HepG2 (cell line): ENCODE results near the gene SLC1A6.

ENCODE experiments used
- BCL3 ChIP-seq: sonication (generic); formaldehyde crosslinking; IDR thresholded peaks from 2 replicates; pipeline ENCODE4 v1.5.1; 2020; ENCODE audit warnings: mild to moderate bottlenecking, missing genetic modification reagents, moderate library complexity
- BHLHE40 ChIP-seq: IDR thresholded peaks from 2 replicates; pipeline ENCODE4 v1.6.1; 2011; ENCODE audit warnings: low read length, improper control_type of control experiment
- CTCF ChIP-seq: sonication (generic); formaldehyde crosslinking; IDR thresholded peaks from 2 replicates; pipeline ENCODE4 v1.5.0; 2020; ENCODE audit warnings: mild to moderate bottlenecking, missing genetic modification reagents, moderate library complexity
- KAT7 ChIP-seq: IDR thresholded peaks from 2 replicates; pipeline ENCODE4 v1.6.1; 2018; ENCODE audit warnings: borderline replicate concordance, missing compliant biosample characterization
- ZFYVE20 ChIP-seq: sonication (generic); formaldehyde crosslinking; IDR thresholded peaks from 2 replicates; pipeline ENCODE4 v1.8.0; 2023; ENCODE audit warnings: low read depth, mild to moderate bottlenecking, moderate library complexity, missing genetic modification reagents, borderline replicate concordance
- ZNF614 ChIP-seq: IDR thresholded peaks from 2 replicates; pipeline ENCODE4 v1.6.1; 2018; ENCODE audit warnings: missing biosample characterization, missing genetic modification reagents, inconsistent platforms, borderline replicate concordance
- ZNF615 ChIP-seq: sonication (generic); formaldehyde crosslinking; IDR thresholded peaks from 2 replicates; pipeline ENCODE4 v1.5.0; 2020; ENCODE audit warnings: mild to moderate bottlenecking, missing genetic modification reagents, borderline replicate concordance
- TF ChIP-seq, protein P1 (sequence below): sonication (generic); formaldehyde crosslinking; IDR thresholded peaks from 2 replicates; pipeline ENCODE4 v1.4.0; 2020; ENCODE audit warnings: missing genetic modification reagents
- TF ChIP-seq, protein P2 (sequence below): IDR thresholded peaks from 2 replicates; pipeline ENCODE4 v1.4.0; 2020; ENCODE audit warnings: mild to moderate bottlenecking, missing genetic modification reagents

DNA sequence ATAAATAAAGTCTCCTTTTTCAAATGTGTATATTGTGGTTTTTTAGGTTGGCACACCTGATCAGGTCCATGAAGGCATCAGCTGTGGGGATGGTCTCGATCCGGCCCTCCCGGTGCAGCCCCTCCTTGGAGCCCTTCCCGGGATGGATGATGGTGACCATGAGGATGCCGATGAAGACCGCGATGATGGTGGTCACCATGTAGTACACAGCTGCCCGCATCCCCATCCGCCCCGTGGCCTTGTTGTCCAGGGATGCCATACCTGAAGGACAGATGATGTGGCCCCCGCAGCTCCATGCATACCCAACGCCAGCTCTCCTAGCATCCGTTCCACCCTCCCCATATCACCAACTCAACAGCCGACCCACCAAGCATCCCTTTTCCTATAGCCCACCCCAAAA is 11.4 kb downstream of the SLC1A6 start:
- TF ChIP-seq, protein P1, sequence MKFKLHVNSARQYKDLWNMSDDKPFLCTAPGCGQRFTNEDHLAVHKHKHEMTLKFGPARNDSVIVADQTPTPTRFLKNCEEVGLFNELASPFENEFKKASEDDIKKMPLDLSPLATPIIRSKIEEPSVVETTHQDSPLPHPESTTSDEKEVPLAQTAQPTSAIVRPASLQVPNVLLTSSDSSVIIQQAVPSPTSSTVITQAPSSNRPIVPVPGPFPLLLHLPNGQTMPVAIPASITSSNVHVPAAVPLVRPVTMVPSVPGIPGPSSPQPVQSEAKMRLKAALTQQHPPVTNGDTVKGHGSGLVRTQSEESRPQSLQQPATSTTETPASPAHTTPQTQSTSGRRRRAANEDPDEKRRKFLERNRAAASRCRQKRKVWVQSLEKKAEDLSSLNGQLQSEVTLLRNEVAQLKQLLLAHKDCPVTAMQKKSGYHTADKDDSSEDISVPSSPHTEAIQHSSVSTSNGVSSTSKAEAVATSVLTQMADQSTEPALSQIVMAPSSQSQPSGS (CRISPR knock-in tag), result no peak
- TF ChIP-seq CTCF (no peak), BCL3 (CRISPR knock-in tag) (no peak), ZFYVE20 (CRISPR knock-in tag) (no peak), ZNF615 (CRISPR knock-in tag) (no peak), BHLHE40 (no peak), KAT7 (CRISPR knock-in tag) (no peak), ZNF614 (no peak)
- TF ChIP-seq, protein P2, sequence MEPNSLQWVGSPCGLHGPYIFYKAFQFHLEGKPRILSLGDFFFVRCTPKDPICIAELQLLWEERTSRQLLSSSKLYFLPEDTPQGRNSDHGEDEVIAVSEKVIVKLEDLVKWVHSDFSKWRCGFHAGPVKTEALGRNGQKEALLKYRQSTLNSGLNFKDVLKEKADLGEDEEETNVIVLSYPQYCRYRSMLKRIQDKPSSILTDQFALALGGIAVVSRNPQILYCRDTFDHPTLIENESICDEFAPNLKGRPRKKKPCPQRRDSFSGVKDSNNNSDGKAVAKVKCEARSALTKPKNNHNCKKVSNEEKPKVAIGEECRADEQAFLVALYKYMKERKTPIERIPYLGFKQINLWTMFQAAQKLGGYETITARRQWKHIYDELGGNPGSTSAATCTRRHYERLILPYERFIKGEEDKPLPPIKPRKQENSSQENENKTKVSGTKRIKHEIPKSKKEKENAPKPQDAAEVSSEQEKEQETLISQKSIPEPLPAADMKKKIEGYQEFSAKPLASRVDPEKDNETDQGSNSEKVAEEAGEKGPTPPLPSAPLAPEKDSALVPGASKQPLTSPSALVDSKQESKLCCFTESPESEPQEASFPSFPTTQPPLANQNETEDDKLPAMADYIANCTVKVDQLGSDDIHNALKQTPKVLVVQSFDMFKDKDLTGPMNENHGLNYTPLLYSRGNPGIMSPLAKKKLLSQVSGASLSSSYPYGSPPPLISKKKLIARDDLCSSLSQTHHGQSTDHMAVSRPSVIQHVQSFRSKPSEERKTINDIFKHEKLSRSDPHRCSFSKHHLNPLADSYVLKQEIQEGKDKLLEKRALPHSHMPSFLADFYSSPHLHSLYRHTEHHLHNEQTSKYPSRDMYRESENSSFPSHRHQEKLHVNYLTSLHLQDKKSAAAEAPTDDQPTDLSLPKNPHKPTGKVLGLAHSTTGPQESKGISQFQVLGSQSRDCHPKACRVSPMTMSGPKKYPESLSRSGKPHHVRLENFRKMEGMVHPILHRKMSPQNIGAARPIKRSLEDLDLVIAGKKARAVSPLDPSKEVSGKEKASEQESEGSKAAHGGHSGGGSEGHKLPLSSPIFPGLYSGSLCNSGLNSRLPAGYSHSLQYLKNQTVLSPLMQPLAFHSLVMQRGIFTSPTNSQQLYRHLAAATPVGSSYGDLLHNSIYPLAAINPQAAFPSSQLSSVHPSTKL, result no peak
